ENCODE data around the gene IQSEC1.

Gene IQSEC1

GRCh38 chr3:13016083-13016720, 57.0 kb downstream of the IQSEC1 start:
- DNase-seq (ENCODE audit: low read depth) = peak; percentile 25

- DNase-seq (ENCODE audit: low read depth) = no peak
Measured at GRCh38 chr3:13015286-13016082, 57.7 kb downstream of the IQSEC1 start.

DNA sequence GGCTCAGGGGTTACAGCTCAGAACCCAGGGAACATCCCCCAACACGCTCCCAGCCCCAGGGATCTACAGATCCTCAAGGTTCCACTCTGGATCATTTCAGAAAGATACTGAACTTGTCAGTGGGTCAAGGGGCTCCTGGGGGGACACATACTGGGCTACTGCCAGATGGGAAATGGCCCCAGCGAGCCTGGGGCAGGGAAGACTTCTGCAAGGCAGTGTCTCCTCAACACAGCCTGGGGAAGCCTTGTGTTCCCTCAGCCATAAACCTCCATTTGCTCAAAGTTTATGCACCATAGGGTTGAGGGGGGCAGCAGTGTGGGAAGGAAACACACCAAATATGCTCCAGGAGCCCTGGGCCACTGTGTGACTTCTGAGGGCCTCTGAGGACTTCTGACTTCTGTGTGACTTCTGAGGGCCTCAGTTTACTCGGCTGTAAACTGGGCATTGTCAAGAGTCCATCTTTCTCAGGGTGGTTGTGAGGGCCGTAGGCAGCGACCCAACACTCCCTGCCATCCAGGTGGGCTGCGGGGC, 58.4 kb downstream of the IQSEC1 start:
- no peak for DNase-seq (ENCODE audit: low read depth)

- DNase-seq (ENCODE audit: low read depth) = no peak
Measured at GRCh38 chr3:13013994-13014754, 59.1 kb downstream of the IQSEC1 start.

- DNase-seq (ENCODE audit: low read depth) = no peak
Measured at GRCh38 chr3:13013566-13013965, 59.7 kb downstream of the IQSEC1 start.

DNA sequence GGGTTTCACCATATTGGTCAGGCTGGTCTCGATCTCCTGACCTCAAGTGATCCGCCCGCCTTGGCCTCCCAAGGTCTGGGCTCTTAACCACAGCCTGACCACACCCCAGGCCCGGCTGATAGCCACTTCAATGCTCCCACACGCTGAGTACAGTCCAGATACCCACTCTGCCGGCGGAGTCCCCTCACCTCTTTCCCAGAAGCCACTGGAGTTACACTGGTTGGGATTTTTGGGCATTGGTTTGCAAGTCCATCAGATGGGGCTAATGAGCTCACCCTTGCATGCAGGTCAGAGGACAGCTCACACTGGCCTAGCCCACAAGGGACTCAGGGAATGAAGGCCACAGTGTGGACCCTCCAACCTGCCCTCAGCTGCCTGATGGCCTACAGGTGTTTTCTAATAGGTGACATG, 60.1 kb downstream of the IQSEC1 start:
- no peak for DNase-seq (ENCODE audit: low read depth)

DNA sequence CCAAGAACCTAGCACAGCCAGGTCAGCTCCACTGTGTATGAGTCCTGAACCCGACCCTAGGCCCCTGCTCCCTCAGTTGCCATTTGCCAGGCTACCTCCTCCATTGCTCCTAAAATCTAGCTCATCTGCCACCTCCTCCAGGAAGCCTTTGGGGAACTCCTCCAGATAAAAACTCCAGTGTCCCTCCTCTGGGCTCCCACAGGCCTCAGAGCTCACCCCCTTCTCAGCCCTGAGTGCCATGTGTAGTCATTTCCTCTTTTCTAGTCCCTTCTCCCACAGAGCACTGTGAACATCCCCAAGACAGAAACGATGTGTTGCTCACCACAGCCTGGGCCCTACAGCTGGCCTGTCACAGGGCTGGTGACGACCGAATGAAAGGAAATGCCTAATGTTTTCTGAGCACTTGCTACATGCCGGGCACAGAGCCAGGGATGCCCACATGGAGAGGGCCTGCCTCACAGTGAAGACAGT, 61.0 kb downstream of the IQSEC1 start:
- DNase-seq (ENCODE audit: low read depth) = no peak

GRCh38 chr3:13011573-13012220, 61.5 kb downstream of the IQSEC1 start:
- peak; percentile 78 for DNase-seq (ENCODE audit: low read depth)

DNA sequence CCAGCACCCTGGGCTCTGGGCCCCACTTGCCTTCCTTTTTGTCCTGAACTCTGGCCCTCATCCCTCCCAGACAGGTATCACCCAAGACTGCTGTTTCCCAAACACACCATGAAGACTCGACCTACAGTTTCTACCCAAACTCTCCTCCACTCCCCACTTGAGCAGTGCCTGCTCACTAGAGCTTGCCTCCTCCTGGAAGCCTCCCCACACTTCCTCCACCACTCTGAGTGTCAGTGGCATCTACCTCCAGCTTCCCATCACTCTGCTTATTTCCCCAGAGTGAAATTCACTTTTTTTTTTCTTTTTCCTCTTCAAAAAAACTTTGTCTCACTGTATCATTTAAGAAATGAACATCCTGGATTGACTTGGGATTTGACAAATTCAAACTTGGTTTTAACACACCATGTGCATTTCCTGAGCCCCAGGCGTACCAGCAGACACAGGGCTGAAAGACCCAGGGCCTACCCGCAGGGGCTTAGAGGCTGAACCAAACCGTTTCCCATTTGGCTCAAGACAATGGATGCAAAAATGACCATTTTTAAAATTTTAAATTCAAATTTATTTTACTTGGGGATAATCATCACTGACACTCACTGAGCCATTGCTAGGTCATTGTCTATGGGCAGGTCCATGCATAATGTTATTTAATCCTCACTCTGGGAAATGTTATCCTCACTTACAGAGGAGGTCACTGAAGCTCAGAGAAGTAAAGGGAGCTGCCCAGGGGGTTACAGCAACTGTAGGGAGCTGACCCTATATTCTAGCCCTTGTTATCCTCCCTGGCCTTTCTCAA, 62.3 kb downstream of the IQSEC1 start:
- DNase-seq (ENCODE audit: low read depth) = no peak

DNA sequence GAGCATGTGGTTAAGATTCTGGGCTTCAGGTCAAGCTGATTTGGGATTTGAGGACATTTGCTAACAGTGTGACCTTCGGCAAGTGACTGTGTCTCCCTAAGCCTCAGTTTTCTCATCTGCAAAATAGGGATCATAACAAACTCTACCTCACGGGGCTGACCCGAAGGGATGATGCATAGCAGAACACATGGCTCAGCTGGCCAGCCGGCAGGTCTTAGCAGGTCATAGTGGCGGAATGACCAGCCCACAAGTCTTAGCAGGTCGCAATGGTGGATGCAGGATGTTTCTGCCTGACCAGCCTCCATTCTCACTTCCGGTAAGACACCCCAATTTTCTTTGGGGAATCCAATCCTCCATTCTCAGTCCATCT, 63.3 kb downstream of the IQSEC1 start:
- no peak for DNase-seq (ENCODE audit: low read depth)

- no peak for DNase-seq (ENCODE audit: low read depth)
Measured at GRCh38 chr3:13009132-13009945, 63.9 kb downstream of the IQSEC1 start.

GRCh38 chr3:13008155-13008995, 64.9 kb downstream of the IQSEC1 start:
- no peak for DNase-seq (ENCODE audit: low read depth)

GRCh38 chr3:13007251-13007941, 65.8 kb downstream of the IQSEC1 start:
- DNase-seq (ENCODE audit: low read depth) = no peak

DNA sequence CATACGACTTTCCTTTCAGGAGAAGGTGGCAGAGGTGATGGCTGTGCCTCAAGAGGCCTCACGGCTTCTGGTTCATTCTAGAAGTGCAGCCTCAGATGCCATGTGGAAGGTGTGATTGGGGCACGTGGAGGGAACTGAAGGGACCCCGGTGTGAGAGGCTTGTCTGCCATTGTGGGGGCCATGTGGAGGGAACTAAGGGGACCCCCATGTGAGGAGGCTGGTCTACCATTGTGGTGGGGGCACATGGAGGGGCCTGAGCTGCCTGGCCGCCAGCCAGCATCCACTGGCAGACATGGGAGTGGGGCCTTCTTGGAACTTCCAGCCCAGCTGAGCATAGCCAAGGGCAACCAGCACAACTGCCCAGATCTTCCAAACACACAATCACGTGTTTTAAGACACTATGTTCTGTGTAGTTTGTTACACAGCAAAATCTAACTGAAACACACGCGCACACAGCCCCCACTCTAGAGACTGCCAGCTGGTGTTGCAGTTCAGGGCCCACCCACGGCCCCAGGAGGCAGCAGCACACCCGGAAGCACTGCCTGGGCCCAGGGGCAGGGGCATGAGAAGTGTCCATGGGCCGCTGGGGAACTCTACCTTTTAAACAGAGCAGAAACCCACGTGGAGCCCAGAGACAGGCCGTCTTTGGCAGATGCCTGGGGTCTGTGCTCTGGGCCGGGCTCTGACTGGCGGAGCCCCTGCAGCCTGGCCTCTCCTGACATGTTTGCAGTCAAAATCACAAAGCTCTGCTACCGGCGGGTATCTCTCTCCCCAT, 66.8 kb downstream of the IQSEC1 start:
- DNase-seq (ENCODE audit: low read depth) = no peak

GRCh38 chr3:13005301-13005700, 67.9 kb downstream of the IQSEC1 start:
- DNase-seq (ENCODE audit: low read depth) = no peak

- no peak for DNase-seq (ENCODE audit: low read depth)
Measured at GRCh38 chr3:13004376-13004775, 68.9 kb downstream of the IQSEC1 start.

- no peak for DNase-seq (ENCODE audit: low read depth)
Measured at GRCh38 chr3:13003608-13004007, 69.6 kb downstream of the IQSEC1 start.
